Trophoblast cell (in vitro differentiated cells and primary cell): ENCODE measurements around the gene ZBTB34. TPM values are rescaled to one million over a fixed set of nuclear protein-coding genes. Genes with fewer than 3 reads are reported as not detected.
"Not testable (repeated sequence)": the region's sequence is repeated elsewhere in the genome, so short reads cannot be mapped to it uniquely, and the experiment has no call there.

Experiments
- DNase-seq, 2 donors: peaks; one replicate each; pipeline ENCODE4 v3.0.0-alpha.2; 2016
- H2AFZ ChIP-seq: 2 replicates; pipeline ENCODE4 v1.6.1; 2013; ENCODE audit warnings: low read length, moderate library complexity, mild to moderate bottlenecking; ENCODE audit not compliant: insufficient read depth, poor library complexity
- H2AK5ac ChIP-seq: 2 replicates; pipeline ENCODE4 v1.6.1; 2013; ENCODE audit warnings: mild to moderate bottlenecking, low read length
- H2BK120ac ChIP-seq: 2 replicates; pipeline ENCODE4 v1.6.1; 2013; ENCODE audit warnings: low read length, mild to moderate bottlenecking, moderate library complexity; ENCODE audit not compliant: insufficient read depth, poor library complexity
- H2BK12ac ChIP-seq: 2 replicates; pipeline ENCODE4 v1.6.1; 2013; ENCODE audit warnings: mild to moderate bottlenecking, low read length, moderate library complexity
- H2BK5ac ChIP-seq: 2 replicates; pipeline ENCODE4 v1.6.1; 2013; ENCODE audit warnings: low read length, low read depth, moderate library complexity, mild to moderate bottlenecking; ENCODE audit not compliant: poor library complexity
- H3K14ac ChIP-seq: 2 replicates; pipeline ENCODE4 v1.6.1; 2013; ENCODE audit warnings: mild to moderate bottlenecking, low read length
- H3K18ac ChIP-seq: 2 replicates; pipeline ENCODE4 v1.6.1; 2013; ENCODE audit warnings: mild to moderate bottlenecking, low read length
- H3K23ac ChIP-seq: 2 replicates; pipeline ENCODE4 v1.6.1; 2013; ENCODE audit warnings: low read length
- H3K27ac ChIP-seq: 2 replicates; pipeline ENCODE4 v1.5.1; 2013; ENCODE audit warnings: low read depth, mild to moderate bottlenecking, inconsistent platforms, low read length, moderate library complexity
- H3K27me3 ChIP-seq: 2 replicates; pipeline ENCODE4 v1.6.1; 2013; ENCODE audit warnings: inconsistent platforms, mild to moderate bottlenecking, low read length, moderate library complexity; ENCODE audit not compliant: insufficient read depth
- H3K36me3 ChIP-seq, 2 experiments: 1 replicate in 1 of 2; 2 replicates in 1 of 2; pipeline ENCODE4 v1.6.1; 2013; ENCODE audit warnings: low read length in 2 of 2, mild to moderate bottlenecking in 2 of 2, moderate library complexity in 1 of 2; ENCODE audit not compliant: insufficient read depth in 2 of 2, control insufficient read depth in 1 of 2
- H3K4ac ChIP-seq: 2 replicates; pipeline ENCODE4 v1.6.1; 2013; ENCODE audit warnings: low read depth, mild to moderate bottlenecking, low read length, moderate library complexity
- H3K4me1 ChIP-seq, 2 experiments: 1 replicate in 1 of 2; 2 replicates in 1 of 2; pipeline ENCODE4 v1.6.1; 2013; ENCODE audit warnings: low read length in 2 of 2, mild to moderate bottlenecking in 2 of 2, moderate library complexity in 1 of 2; ENCODE audit not compliant: insufficient read depth in 2 of 2, control insufficient read depth in 1 of 2
- H3K4me2 ChIP-seq: 2 replicates; pipeline ENCODE4 v1.6.1; 2013; ENCODE audit warnings: inconsistent platforms, mild to moderate bottlenecking, low read length, moderate library complexity
- H3K4me3 ChIP-seq: 2 replicates; pipeline ENCODE4 v1.5.1; 2013; ENCODE audit warnings: mild to moderate bottlenecking, low read depth, low read length, inconsistent platforms
- H3K79me1 ChIP-seq: one replicate; pipeline ENCODE4 v1.6.1; 2013; ENCODE audit warnings: low read length
- H3K79me2 ChIP-seq: 2 replicates; pipeline ENCODE4 v1.6.1; 2013; ENCODE audit warnings: low read length, mild to moderate bottlenecking; ENCODE audit not compliant: control insufficient read depth, insufficient read depth, poor library complexity
- H3K9ac ChIP-seq: 2 replicates; pipeline ENCODE4 v1.6.1; 2013; ENCODE audit warnings: mild to moderate bottlenecking, low read length
- H3K9me3 ChIP-seq: 2 replicates; pipeline ENCODE4 v1.6.1; 2013; ENCODE audit warnings: low read depth, mild to moderate bottlenecking, control low read depth, inconsistent platforms, low read length; ENCODE audit not compliant: insufficient read depth
- H4K12ac ChIP-seq: 2 replicates; pipeline ENCODE4 v1.6.1; 2013; ENCODE audit warnings: low read depth, mild to moderate bottlenecking, low read length, moderate library complexity
- H4K8ac ChIP-seq: 2 replicates; pipeline ENCODE4 v1.6.1; 2013; ENCODE audit warnings: low read depth, mild to moderate bottlenecking, low read length, moderate library complexity
- H4K91ac ChIP-seq: one replicate; pipeline ENCODE4 v1.6.1; 2013; ENCODE audit warnings: low read depth, mild to moderate bottlenecking, low read length, moderate library complexity
- WGBS: extraction: QIAGEN DNeasy Blood & Tissue Kit; methylation state at CpG from one replicate; pipeline ENCODE4 v1.1.7; 2013; ENCODE audit warnings: missing lambda C conversion rate; ENCODE audit not compliant: insufficient read length, insufficient coverage; ENCODE audit errors: extremely low coverage; 5-methylcytosine and 5-hydroxymethylcytosine counted together
- polyA plus RNA-seq: library from polyadenylated mRNA; stranded (reverse); fragments of 200-250 nt; gene quantifications from 2 replicates; pipeline ENCODE4 v1.2.3, GENCODE V29; 2013

ZBTB34 gene
- polyA plus RNA-seq, result 9.6 and 9.9 TPM in 2 replicates

- peak within 1 kb of the TSS; percentile 82 for H3K27ac ChIP-seq
- peaks cover 11% of the 10 kb centered on the region for H3K79me1 ChIP-seq
- H4K12ac ChIP-seq, result peak within 1 kb of the TSS; percentile 99
- H2AK5ac ChIP-seq, result peak within 1 kb of the TSS; percentile 45
- H3K36me3 ChIP-seq, result peaks cover 3 to 7% of the 10 kb centered on the region in 2 experiments
- H3K4ac ChIP-seq, result peak within 1 kb of the TSS; percentile 78
- H3K4me1 ChIP-seq, result peaks cover 9 to 13% of the 10 kb centered on the region in 2 experiments
- no CpG with 5 or more reads among the region's 67 CpGs for WGBS
- H3K27me3 ChIP-seq, result no peaks in the 10 kb centered on the region
- H4K8ac ChIP-seq, result peak within 1 kb of the TSS; percentile 100
- DNase-seq, result peak; percentile 34 to 63
- H3K9me3 ChIP-seq, result no peaks in the 10 kb centered on the region
- peak within 1 kb of the TSS; percentile 98 for H2AFZ ChIP-seq
- H2BK120ac ChIP-seq, result peak within 1 kb of the TSS; percentile 96
- peak within 1 kb of the TSS; percentile 93 for H3K4me3 ChIP-seq
- H3K23ac ChIP-seq, result no peak within 1 kb of the TSS
- H2BK12ac ChIP-seq, result no peak within 1 kb of the TSS
- peak within 1 kb of the TSS; percentile 99 for H3K14ac ChIP-seq
- H3K4me2 ChIP-seq, result peak within 1 kb of the TSS; percentile 95
- peak within 1 kb of the TSS; percentile 96 for H2BK5ac ChIP-seq
- H4K91ac ChIP-seq, result peak within 1 kb of the TSS; percentile 99
- peak within 1 kb of the TSS; percentile 97 for H3K18ac ChIP-seq
- peak within 1 kb of the TSS; percentile 97 for H3K9ac ChIP-seq
- peaks cover 9% of the 10 kb centered on the region for H3K79me2 ChIP-seq
Measured at GRCh38 chr9:126860077-126860756, at the start of gene ZBTB34. Gene ZBTB34, plus strand, starts transcription at chr9:126860639. Its CDS starts 18,761 bp downstream, at chr9:126879400.

- Histone ChIP-seq H2AFZ (no peak overlapping the region), H3K4me1 (no peaks in the 10 kb centered on the region), H3K18ac (no peak overlapping the region), H4K8ac (no peak overlapping the region), H4K12ac (no peak overlapping the region), H3K27me3 (no peaks in the 10 kb centered on the region), H3K9ac (no peak overlapping the region), H2BK12ac (no peak overlapping the region), H3K79me2 (no peaks in the 10 kb centered on the region), H3K9me3 (no peaks in the 10 kb centered on the region), H2BK120ac (no peak overlapping the region), H3K4me2 (no peak overlapping the region), H3K27ac (no peak overlapping the region), H3K23ac (no peak overlapping the region), H3K36me3 (peaks cover 17 to 20% of the 10 kb centered on the region in 2 experiments), H2BK5ac (no peak overlapping the region), H4K91ac (no peak overlapping the region), H2AK5ac (no peak overlapping the region), H3K4ac (no peak overlapping the region), H3K4me3 (no peak overlapping the region), H3K14ac (no peak overlapping the region), H3K79me1 (no peaks in the 10 kb centered on the region)
- WGBS, result no CpG with 5 or more reads among the region's 11 CpGs
- DNase-seq, result no peak
Measured at GRCh38 chr9:126813072-126813471, 47.4 kb upstream of the ZBTB34 start.

- Histone ChIP-seq H3K4me1 (no peaks in the 10 kb centered on the region), H3K4ac (no peak overlapping the region), H3K4me3 (no peak overlapping the region), H3K36me3 (peaks cover 19 to 23% of the 10 kb centered on the region in 2 experiments), H2BK5ac (no peak overlapping the region), H2AK5ac (no peak overlapping the region), H3K27me3 (no peaks in the 10 kb centered on the region), H2BK12ac (no peak overlapping the region), H3K79me1 (no peaks in the 10 kb centered on the region), H3K9ac (no peak overlapping the region), H2BK120ac (no peak overlapping the region), H2AFZ (no peak overlapping the region), H3K79me2 (no peaks in the 10 kb centered on the region), H3K18ac (no peak overlapping the region), H3K14ac (no peak overlapping the region), H4K12ac (no peak overlapping the region), H3K9me3 (peaks cover 2% of the 10 kb centered on the region), H4K91ac (no peak overlapping the region), H4K8ac (no peak overlapping the region), H3K23ac (no peak overlapping the region), H3K4me2 (no peak overlapping the region), H3K27ac (no peak overlapping the region)
- DNase-seq, result no peak
Measured at GRCh38 chr9:126814091-126814490, 46.3 kb upstream of the ZBTB34 start.

- not testable (repeated sequence) for H4K8ac ChIP-seq, H2BK5ac ChIP-seq, H2AK5ac ChIP-seq, H3K14ac ChIP-seq, H2AFZ ChIP-seq, H3K79me1 ChIP-seq, H3K18ac ChIP-seq, H3K4ac ChIP-seq, DNase-seq, H4K12ac ChIP-seq, H3K27ac ChIP-seq, H3K9me3 ChIP-seq, H3K9ac ChIP-seq, H3K4me1 ChIP-seq, H4K91ac ChIP-seq, H3K4me2 ChIP-seq, H3K23ac ChIP-seq, H2BK12ac ChIP-seq, H3K4me3 ChIP-seq, H2BK120ac ChIP-seq, H3K27me3 ChIP-seq, H3K79me2 ChIP-seq
- H3K36me3 ChIP-seq, result peaks cover 17% of the 10 kb centered on the region in 2 experiments
- no CpG with 5 or more reads among the region's 7 CpGs for WGBS
Measured at GRCh38 chr9:126817615-126818014, 42.8 kb upstream of the ZBTB34 start.
